ENCODE measurements around the gene CDK1.
"Not testable (repeated sequence)": the region's sequence is repeated elsewhere in the genome, so short reads cannot be mapped to it uniquely, and the experiment has no call there.

Gene CDK1

DNA sequence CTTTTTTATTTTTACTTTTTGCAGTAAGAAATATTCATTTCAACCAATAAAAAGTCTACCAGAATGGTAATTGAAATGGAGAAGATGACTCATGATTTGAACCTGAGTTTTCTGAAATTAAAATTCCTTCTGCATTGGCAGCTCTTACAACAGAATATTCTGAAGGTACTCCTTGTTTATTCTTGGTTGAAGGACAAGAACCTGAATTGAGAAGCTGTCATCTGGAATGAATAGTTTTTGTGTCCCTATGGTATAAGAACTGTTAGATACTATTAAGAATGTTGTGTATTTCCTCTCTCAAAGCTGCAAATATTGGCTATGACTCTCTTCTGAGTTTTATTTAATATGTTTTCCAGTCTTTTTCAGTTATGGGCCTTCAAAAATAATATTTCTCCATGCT, 56.1 kb downstream of the CDK1 start:
- Histone ChIP-seq H3K27me3 (ENCODE audit: insufficient read depth, low read depth, severe bottlenecking) (no peaks in the 10 kb centered on the region), H3K36me3 (no peaks in the 10 kb centered on the region), H3K4me3 (ENCODE audit: low read depth, low read length) (no peak overlapping the region), H3K9me3 (ENCODE audit: severe bottlenecking) (no peaks in the 10 kb centered on the region), H3K27ac (no peak overlapping the region)
- DNase-seq = no peak
- TF ChIP-seq, protein P1, sequence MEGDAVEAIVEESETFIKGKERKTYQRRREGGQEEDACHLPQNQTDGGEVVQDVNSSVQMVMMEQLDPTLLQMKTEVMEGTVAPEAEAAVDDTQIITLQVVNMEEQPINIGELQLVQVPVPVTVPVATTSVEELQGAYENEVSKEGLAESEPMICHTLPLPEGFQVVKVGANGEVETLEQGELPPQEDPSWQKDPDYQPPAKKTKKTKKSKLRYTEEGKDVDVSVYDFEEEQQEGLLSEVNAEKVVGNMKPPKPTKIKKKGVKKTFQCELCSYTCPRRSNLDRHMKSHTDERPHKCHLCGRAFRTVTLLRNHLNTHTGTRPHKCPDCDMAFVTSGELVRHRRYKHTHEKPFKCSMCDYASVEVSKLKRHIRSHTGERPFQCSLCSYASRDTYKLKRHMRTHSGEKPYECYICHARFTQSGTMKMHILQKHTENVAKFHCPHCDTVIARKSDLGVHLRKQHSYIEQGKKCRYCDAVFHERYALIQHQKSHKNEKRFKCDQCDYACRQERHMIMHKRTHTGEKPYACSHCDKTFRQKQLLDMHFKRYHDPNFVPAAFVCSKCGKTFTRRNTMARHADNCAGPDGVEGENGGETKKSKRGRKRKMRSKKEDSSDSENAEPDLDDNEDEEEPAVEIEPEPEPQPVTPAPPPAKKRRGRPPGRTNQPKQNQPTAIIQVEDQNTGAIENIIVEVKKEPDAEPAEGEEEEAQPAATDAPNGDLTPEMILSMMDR (IDR thresholded peaks at IDR 0.05; ENCODE audit: low read depth, low read length) = no peak

GRCh38 chr10:60835049-60835448, 56.8 kb downstream of the CDK1 start:
- Histone ChIP-seq H3K27ac (no peak overlapping the region), H3K9me3 (ENCODE audit: severe bottlenecking) (no peaks in the 10 kb centered on the region), H3K36me3 (no peaks in the 10 kb centered on the region), H3K4me3 (ENCODE audit: low read depth, low read length) (no peak overlapping the region), H3K27me3 (ENCODE audit: insufficient read depth, low read depth, severe bottlenecking) (no peaks in the 10 kb centered on the region)
- DNase-seq = no peak
- TF ChIP-seq, protein P1 (IDR thresholded peaks at IDR 0.05; ENCODE audit: low read depth, low read length) = no peak

GRCh38 chr10:60841227-60841626, 62.9 kb downstream of the CDK1 start:
- not testable (repeated sequence) for H3K36me3 ChIP-seq; H3K9me3 ChIP-seq (ENCODE audit: severe bottlenecking); H3K27ac ChIP-seq; H3K27me3 ChIP-seq (ENCODE audit: insufficient read depth, low read depth, severe bottlenecking); H3K4me3 ChIP-seq (ENCODE audit: low read depth, low read length); DNase-seq

GRCh38 chr10:60842694-60843093, 64.4 kb downstream of the CDK1 start:
- no peak overlapping the region for H3K27ac ChIP-seq
- H3K27me3 ChIP-seq (ENCODE audit: insufficient read depth, low read depth, severe bottlenecking) = no peaks in the 10 kb centered on the region
- H3K36me3 ChIP-seq = no peaks in the 10 kb centered on the region
- TF ChIP-seq, protein P1 (IDR thresholded peaks at IDR 0.05; ENCODE audit: low read depth, low read length) = no peak
- H3K9me3 ChIP-seq (ENCODE audit: severe bottlenecking) = no peaks in the 10 kb centered on the region
- no peak overlapping the region for H3K4me3 ChIP-seq (ENCODE audit: low read depth, low read length)
- no peak for DNase-seq

Measured in WERI-Rb-1 (cell line).